NCI-H2107 treated with DMSO at 0.1 percent for 48 hours (cell line): ENCODE measurements around the gene SLITRK2.
A peak's percentile ranks its signal among the peaks of the same experiment; 100 is the strongest.

Source experiments
- DNase-seq: peaks from one replicate; lab custom pipeline; 2025; ENCODE audit not compliant: unreplicated experiment; lab: John Stamatoyannopoulos, UW

SLITRK2 gene, protein sequence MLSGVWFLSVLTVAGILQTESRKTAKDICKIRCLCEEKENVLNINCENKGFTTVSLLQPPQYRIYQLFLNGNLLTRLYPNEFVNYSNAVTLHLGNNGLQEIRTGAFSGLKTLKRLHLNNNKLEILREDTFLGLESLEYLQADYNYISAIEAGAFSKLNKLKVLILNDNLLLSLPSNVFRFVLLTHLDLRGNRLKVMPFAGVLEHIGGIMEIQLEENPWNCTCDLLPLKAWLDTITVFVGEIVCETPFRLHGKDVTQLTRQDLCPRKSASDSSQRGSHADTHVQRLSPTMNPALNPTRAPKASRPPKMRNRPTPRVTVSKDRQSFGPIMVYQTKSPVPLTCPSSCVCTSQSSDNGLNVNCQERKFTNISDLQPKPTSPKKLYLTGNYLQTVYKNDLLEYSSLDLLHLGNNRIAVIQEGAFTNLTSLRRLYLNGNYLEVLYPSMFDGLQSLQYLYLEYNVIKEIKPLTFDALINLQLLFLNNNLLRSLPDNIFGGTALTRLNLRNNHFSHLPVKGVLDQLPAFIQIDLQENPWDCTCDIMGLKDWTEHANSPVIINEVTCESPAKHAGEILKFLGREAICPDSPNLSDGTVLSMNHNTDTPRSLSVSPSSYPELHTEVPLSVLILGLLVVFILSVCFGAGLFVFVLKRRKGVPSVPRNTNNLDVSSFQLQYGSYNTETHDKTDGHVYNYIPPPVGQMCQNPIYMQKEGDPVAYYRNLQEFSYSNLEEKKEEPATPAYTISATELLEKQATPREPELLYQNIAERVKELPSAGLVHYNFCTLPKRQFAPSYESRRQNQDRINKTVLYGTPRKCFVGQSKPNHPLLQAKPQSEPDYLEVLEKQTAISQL

DNA sequence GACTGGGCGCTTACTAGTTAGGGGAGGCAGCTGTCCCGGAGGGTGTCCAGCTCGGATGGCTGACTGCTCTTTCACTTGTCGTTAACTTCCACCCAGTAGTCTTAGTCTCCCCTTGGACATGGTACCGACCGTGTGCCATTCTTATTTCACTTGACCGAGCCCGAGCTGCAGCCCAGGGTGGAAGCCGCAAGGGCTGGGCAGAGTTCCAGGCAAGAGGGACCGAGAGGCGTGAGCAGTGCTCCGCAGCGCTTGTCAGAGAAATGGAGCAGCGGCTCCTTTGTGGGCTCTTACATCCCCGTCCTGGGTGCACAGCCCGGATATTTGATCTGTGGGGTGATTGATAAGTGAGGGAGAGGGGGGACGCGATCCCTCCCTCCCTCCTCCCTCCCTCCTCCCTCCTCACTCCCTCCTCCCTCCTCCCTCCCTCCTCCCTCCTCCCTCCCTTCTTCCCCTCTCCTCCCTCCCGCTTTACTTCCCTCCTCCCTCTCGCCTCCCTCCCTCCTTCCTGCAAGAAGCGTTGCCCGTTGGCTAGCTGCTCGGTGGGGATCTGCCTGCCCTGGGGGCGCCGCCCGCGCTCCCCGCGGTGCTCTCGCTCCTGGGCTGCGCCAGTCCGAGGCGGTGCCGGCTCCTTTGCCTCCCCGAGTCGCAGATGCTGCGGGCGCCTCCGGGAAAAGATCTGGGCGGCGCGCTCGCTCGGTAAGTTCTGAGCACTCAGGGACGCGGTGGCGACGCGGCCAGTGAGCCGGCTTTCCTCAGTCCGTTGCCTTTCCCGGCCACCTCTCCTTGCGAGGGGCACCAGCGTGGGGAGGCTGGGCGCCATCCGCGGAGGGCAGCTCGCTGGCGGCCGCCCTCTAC, at the start of gene SLITRK2:
Gene SLITRK2 (plus strand): TSS at position 499 of the 855 bp plus-strand sequence. CDS start 4,597 bp downstream, outside the sequence.
- no peak for DNase-seq

DNA sequence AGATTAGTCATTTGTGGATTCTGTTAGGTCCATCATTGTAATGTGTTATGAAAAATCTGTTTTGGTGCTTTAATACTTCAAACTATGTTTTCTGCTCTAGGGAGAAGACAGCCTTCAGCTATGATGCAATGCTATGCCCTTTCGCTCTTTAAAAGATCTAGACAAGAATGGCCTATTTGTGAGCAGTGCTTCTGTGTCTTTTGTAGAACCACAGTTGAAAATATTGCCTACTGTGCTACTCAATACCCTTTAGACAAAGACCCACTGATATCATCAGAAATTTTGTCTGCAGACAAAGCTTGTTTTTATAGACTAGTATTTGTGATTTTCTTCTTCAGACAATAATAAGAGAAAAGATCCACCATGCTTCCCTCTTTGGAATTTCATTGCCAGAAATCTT, 44.6 kb upstream of the SLITRK2 start:
- no peak for DNase-seq

DNA sequence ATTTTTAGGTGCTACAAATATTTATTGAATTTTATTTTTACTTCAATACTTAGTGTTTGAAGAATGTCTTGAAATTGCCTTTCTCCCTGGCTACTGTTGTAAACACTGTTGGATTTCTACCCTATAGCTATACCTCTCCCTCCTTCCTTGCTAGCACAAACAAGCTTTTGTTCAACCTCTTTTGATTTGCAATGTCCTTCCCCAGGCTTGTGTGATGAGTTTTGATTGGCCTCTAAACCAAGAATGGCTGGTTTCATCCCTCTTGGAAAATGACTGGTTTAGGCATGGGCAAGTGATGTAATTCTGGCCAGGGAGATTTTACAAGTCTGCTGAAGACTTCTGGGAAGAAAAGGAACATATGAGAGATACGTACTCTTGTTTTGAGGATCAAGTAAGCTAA, 25.3 kb upstream of the SLITRK2 start:
- DNase-seq, result no peak

DNA sequence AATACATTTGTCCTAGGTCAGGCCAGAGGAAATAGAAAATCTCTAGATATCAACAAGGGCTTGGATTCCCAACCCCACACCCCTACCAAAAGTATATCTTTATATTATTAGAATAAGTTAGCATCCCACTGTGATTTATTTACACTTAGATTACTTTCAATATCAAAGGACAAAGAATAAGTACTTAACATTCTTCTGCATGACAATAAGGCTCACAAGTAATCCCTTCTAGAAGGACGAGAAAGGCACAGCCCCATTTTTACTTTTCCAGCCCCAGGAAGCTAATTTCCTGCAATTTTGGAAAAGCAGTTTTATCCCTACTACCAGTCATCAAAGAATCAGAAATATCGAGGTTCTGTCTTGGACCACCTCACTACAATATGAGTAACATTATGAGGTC, 14.1 kb upstream of the SLITRK2 start:
- DNase-seq, result no peak

DNA sequence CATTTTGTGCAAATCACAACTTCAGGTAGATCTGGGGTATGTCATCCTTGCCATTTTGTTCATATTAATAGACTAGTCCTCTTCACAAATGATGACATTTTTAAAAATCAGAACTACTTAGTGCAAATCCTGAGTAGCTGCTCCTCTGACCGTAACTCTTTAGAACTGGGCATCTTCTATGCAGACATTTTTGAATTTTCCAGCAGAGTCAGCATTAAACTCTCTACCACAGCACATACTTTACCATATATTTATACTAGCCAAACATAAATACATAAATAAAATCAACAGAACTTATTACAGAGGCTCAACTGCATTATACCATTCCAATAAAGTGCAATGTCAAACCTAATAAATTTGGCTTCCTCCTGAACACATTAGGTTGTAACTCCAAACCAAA, 4.5 kb upstream of the SLITRK2 start:
- DNase-seq, result no peak

DNA sequence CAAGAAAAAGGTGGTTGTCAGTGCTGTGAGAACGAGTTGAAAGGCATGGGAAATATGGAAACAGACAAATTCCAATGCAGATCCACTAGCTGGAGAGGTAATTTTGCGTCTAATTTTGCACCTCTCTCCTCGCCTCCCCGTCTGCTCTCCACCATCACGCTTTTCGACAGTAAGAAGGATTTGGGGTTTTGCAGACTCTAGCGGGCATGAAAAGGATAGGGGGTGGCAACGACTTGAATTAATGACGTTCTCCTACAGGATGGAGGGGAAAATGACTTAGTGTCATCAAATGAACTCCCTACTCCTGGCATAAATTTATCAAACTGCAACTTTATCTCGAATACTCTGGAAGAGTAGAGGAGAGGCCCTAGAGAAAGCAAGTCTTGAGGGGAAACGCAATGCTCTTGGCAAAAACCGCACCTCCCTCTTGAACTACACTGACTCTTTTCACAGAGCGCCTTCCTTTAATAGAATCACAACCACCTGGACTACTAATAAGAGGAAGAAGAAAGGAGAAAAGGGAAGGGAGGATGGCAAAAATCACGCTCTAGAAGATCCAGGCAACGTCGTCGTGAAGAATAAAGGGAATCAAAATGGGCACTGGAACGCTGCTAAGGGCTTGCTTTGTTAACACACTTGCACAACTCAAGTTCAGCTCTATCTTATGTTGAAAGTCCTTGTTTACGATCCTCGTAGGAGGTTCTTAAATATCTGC, 871 bp upstream of the SLITRK2 start:
- DNase-seq, result no peak

GRCh38 chrX:145818186-145819113, 821 bp downstream of the SLITRK2 start:
- DNase-seq, result no peak

GRCh38 chrX:145820825-145821224, 3.2 kb downstream of the SLITRK2 start:
- DNase-seq, result no peak

GRCh38 chrX:145821291-145821897, 3.8 kb downstream of the SLITRK2 start:
- no peak for DNase-seq

GRCh38 chrX:145821898-145822571, 4.4 kb downstream of the SLITRK2 start:
- DNase-seq, result no peak

DNA sequence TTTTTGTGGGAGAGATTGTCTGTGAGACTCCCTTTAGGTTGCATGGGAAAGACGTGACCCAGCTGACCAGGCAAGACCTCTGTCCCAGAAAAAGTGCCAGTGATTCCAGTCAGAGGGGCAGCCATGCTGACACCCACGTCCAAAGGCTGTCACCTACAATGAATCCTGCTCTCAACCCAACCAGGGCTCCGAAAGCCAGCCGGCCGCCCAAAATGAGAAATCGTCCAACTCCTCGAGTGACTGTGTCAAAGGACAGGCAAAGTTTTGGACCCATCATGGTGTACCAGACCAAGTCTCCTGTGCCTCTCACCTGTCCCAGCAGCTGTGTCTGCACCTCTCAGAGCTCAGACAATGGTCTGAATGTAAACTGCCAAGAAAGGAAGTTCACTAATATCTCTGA, 5.5 kb downstream of the SLITRK2 start:
- no peak for DNase-seq

- peak; percentile 2 for DNase-seq
Measured at GRCh38 chrX:145825896-145826295, 8.3 kb downstream of the SLITRK2 start.

- no peak for DNase-seq
Measured at GRCh38 chrX:145826466-145826865, 8.8 kb downstream of the SLITRK2 start.

DNA sequence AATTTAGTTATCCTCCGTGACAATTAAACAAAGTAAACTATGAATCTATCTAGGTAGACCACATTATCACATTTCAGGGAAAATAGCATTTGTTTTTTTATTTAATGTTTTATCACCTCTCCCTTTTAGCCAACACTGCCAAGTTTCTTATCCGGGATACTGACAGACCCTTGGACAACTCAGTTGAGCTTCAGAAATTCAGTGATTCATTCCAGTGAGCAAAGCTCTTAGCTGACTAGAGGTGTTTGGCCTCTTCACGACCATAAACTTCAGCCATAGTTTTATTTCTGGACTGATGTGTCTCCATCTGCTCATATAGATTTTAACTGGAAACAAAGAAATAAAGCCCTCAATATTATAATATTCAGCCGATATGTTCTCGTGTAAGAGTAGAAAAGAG, 15.2 kb downstream of the SLITRK2 start:
- no peak for DNase-seq

GRCh38 chrX:145840531-145840930, 22.9 kb downstream of the SLITRK2 start:
- no peak for DNase-seq

DNA sequence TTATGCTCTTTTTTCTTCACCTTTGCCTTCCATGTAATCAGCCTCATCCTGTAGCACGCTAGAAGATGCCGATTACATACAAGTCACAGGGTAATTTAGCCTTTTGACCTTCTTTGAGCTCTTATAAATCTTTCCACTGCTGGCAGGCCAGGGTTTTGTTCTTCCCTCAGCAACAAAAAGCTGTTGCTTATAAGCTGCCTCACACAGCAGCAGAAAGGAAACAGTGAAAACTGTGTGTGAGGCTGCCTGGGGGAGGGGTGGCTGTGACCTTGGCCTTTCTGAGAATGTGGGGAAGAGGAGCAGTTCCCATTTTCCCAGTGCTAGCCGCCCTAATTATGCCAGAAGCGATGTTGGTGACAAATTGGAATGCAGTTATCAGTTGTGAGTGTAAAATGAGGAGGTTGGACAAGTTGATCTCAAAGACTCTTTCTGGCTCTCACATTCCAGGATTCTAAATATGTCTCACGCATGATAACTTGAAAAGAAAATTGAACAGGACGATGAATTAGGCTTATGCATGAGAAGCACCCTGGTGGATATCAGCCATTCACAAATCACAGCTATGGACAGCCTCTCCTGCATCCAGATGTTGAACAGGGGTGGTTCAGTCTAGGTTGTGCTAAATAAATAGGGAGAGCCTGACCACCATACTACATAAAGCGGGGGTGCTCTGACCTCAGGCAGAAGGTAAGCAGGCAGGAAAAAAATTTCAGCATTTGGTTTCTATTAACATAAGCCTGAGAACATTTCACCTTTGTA, 25.7 kb downstream of the SLITRK2 start:
- no peak for DNase-seq

- no peak for DNase-seq
Measured at GRCh38 chrX:145844886-145845285, 27.3 kb downstream of the SLITRK2 start.

- DNase-seq, result no peak
Measured at GRCh38 chrX:145848448-145848847, 30.8 kb downstream of the SLITRK2 start.
